Esophagus muscularis mucosa (tissue), 4 donors: ENCODE results near the gene KCNJ9.

Experiments used
- EP300 ChIP-seq: sonication (generic); formaldehyde crosslinking; IDR thresholded peaks from one replicate; pipeline ENCODE4 v1.6.1; 2017; ENCODE audit warnings: antibody characterized with exemption
- POLR2A ChIP-seq: fragments of 450-650 bp; IDR thresholded peaks from one replicate; pipeline ENCODE4 v1.6.1; 2017; ENCODE audit warnings: antibody characterized with exemption, moderate library complexity, mild to moderate bottlenecking, low read depth
- POLR2AphosphoS5 ChIP-seq, 2 donors: sonication (generic); formaldehyde crosslinking; IDR thresholded peaks; one replicate each; pipeline ENCODE4 v1.6.1; 2017; ENCODE audit warnings: antibody characterized with exemption in 2 of 2
- TF ChIP-seq, protein P1 (sequence below), 3 experiments: fragments of 200-600 bp in 2 of 3; fragments of 450-650 bp in 1 of 3; sonication (generic) in 2 of 3; IDR thresholded peaks; one replicate each; pipeline ENCODE4 v1.5.1; 2017 to 2019; ENCODE audit warnings: antibody characterized with exemption in 3 of 3, mild to moderate bottlenecking in 2 of 3, moderate library complexity in 1 of 3

DNA sequence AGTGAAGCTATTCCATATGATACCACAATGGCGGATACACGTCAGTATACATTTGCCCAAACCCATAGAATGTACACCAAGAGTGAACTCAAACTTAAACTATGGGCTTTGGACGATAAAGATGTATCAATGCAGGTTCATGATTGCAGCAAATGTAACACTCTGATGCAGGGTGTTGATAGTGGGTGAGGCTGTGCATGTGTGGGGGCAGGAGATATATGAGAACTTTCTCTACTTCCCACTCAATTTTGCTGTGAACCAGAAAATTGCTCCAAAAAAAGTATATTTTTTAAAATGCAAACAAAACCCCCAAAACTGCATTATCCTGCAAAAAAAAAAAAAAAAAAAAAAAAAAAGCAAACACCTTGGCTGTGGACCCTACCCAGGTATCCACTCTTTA is 37.6 kb downstream of the KCNJ9 start:
- TF ChIP-seq POLR2A = no peak
- TF ChIP-seq, protein P1, sequence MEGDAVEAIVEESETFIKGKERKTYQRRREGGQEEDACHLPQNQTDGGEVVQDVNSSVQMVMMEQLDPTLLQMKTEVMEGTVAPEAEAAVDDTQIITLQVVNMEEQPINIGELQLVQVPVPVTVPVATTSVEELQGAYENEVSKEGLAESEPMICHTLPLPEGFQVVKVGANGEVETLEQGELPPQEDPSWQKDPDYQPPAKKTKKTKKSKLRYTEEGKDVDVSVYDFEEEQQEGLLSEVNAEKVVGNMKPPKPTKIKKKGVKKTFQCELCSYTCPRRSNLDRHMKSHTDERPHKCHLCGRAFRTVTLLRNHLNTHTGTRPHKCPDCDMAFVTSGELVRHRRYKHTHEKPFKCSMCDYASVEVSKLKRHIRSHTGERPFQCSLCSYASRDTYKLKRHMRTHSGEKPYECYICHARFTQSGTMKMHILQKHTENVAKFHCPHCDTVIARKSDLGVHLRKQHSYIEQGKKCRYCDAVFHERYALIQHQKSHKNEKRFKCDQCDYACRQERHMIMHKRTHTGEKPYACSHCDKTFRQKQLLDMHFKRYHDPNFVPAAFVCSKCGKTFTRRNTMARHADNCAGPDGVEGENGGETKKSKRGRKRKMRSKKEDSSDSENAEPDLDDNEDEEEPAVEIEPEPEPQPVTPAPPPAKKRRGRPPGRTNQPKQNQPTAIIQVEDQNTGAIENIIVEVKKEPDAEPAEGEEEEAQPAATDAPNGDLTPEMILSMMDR (IDR thresholded peaks at IDR 0.05) = no peak
- no peak for TF ChIP-seq EP300
- TF ChIP-seq POLR2AphosphoS5 (IDR thresholded peaks at IDR 0.05) = no peak
